GM23338 (cell line): Measurements from ENCODE around the gene HSH2D. TPM values are rescaled to one million over a fixed set of nuclear protein-coding genes. Genes with fewer than 3 reads are reported as not detected.

Experiments used
- ATAC-seq: fragments of 200-7000 bp; cut with Tn5 transposase; 3 replicates; pipeline ENCODE4 v1.9.1; 2020
- DNase-seq: peaks from one replicate; pipeline ENCODE4 v3.0.0-alpha.2; 2015; ENCODE audit warnings: low spot score
- H2AFZ ChIP-seq: fragments of 200-600 bp; sonication (generic); 2 replicates; pipeline ENCODE4 v1.8.0; 2016; ENCODE audit warnings: antibody characterized with exemption, mild to moderate bottlenecking, moderate library complexity
- H3F3A ChIP-seq: fragments of 200-600 bp; sonication (generic); replicated peaks from 2 replicates; pipeline ENCODE4 v1.8.0; 2017; ENCODE audit warnings: antibody characterized with exemption, mixed run types, low read depth
- H3K27ac ChIP-seq: fragments of 200-600 bp; sonication (generic); 2 replicates; pipeline ENCODE4 v1.6.1; 2016; ENCODE audit warnings: low read depth
- H3K27me3 ChIP-seq: fragments of 200-600 bp; sonication (generic); 2 replicates; pipeline ENCODE4 v1.8.0; 2016; ENCODE audit warnings: mild to moderate bottlenecking, mixed run types, moderate library complexity; ENCODE audit not compliant: insufficient read depth
- H3K36me3 ChIP-seq: fragments of 200-600 bp; sonication (generic); 2 replicates; pipeline ENCODE4 v1.8.0; 2016; ENCODE audit warnings: mild to moderate bottlenecking; ENCODE audit not compliant: insufficient read depth
- H3K4me1 ChIP-seq: fragments of 200-600 bp; sonication (generic); 2 replicates; pipeline ENCODE4 v1.8.0; 2016; ENCODE audit warnings: mild to moderate bottlenecking, moderate library complexity; ENCODE audit not compliant: insufficient read depth
- H3K4me2 ChIP-seq: fragments of 200-600 bp; sonication (generic); 2 replicates; pipeline ENCODE4 v1.7.1; 2017; ENCODE audit warnings: mixed run types
- H3K4me3 ChIP-seq: fragments of 200-600 bp; sonication (generic); 2 replicates; pipeline ENCODE4 v1.6.1; 2016; ENCODE audit warnings: mixed run types
- H3K79me2 ChIP-seq: fragments of 200-600 bp; sonication (generic); replicated peaks from 2 replicates; pipeline ENCODE4 v1.8.0; 2017; ENCODE audit warnings: mild to moderate bottlenecking; ENCODE audit not compliant: insufficient read depth
- H3K9me2 ChIP-seq: fragments of 200-600 bp; sonication (generic); 2 replicates; pipeline ENCODE4 v1.8.0; 2017; ENCODE audit not compliant: insufficient read depth
- H4K20me1 ChIP-seq: fragments of 200-600 bp; sonication (generic); replicated peaks from 2 replicates; pipeline ENCODE4 v1.8.0; 2017; ENCODE audit warnings: mild to moderate bottlenecking; ENCODE audit not compliant: insufficient read depth
- H3K27ac Mint-ChIP-seq: 2 replicates; pipeline ENCODE4 v1.8.0; 2020; ENCODE audit warnings: inconsistent platforms, mild to moderate bottlenecking, moderate library complexity, mixed read lengths
- H3K27me3 Mint-ChIP-seq: 3 replicates; pipeline ENCODE4 v1.8.0; 2022; ENCODE audit warnings: low read depth, mild to moderate bottlenecking, moderate library complexity, mixed read lengths, inconsistent platforms; ENCODE audit not compliant: insufficient read depth, poor library complexity
- H3K36me3 Mint-ChIP-seq: 3 replicates; pipeline ENCODE4 v1.8.0; 2021; ENCODE audit warnings: low read depth, mild to moderate bottlenecking, inconsistent platforms, moderate library complexity, mixed read lengths
- H3K4me1 Mint-ChIP-seq: 3 replicates; pipeline ENCODE4 v1.8.0; 2020; ENCODE audit warnings: mild to moderate bottlenecking, inconsistent platforms, mixed read lengths
- H3K4me3 Mint-ChIP-seq: 3 replicates; pipeline ENCODE4 v1.8.0; 2021; ENCODE audit warnings: moderate library complexity, mild to moderate bottlenecking, inconsistent platforms, mixed read lengths
- H3K9me3 Mint-ChIP-seq: 3 replicates; pipeline ENCODE4 v1.8.0; 2020; ENCODE audit warnings: moderate library complexity, mild to moderate bottlenecking, inconsistent platforms, mixed read lengths
- CREB1 ChIP-seq: fragments of 250-450 bp; sonication (Bioruptor Pico); IDR thresholded peaks from 2 replicates; pipeline ENCODE4 v1.5.0; 2020; ENCODE audit warnings: low read depth, mild to moderate bottlenecking, moderate library complexity
- JUNB ChIP-seq: IDR thresholded peaks from one replicate; pipeline ENCODE4 v1.6.1; 2016; ENCODE audit warnings: antibody characterized with exemption; ENCODE audit not compliant: unreplicated experiment
- POLR2AphosphoS5 ChIP-seq: IDR thresholded peaks from 2 replicates; pipeline ENCODE4 v1.6.1; 2016; ENCODE audit warnings: antibody characterized with exemption, low read depth
- STAT1 ChIP-seq: IDR thresholded peaks from one replicate; pipeline ENCODE4 v1.6.1; 2016; ENCODE audit warnings: antibody characterized with exemption; ENCODE audit not compliant: unreplicated experiment
- polyA plus RNA-seq: library from polyadenylated mRNA; unstranded; fragments of >200 nt; fragmentation: Nextera tagmentation; extraction: Ambion mirVana; gene quantifications from 2 replicates; pipeline ENCODE4 v1.2.1, GENCODE V29; 2016
- total RNA-seq: library from RNA; depleted of rRNA; stranded (reverse); fragments of >200 nt; shearing (Covaris generic); gene quantifications from 2 replicates; pipeline ENCODE4 v1.2.3, GENCODE V29; 2014
- TF ChIP-seq, protein P1 (sequence below): fragments of 250-450 bp; sonication (Bioruptor Pico); IDR thresholded peaks from 2 replicates; pipeline ENCODE4 v1.5.0; 2020; ENCODE audit warnings: mild to moderate bottlenecking, moderate library complexity
- TF ChIP-seq, protein P2 (sequence below): IDR thresholded peaks from 2 replicates; pipeline ENCODE4 v1.6.1; 2016; ENCODE audit warnings: antibody characterized with exemption

Gene HSH2D
- total and polyA plus RNA-seq, 2 experiments from 2014 or later = 0.81 to 1.4 TPM

DNA sequence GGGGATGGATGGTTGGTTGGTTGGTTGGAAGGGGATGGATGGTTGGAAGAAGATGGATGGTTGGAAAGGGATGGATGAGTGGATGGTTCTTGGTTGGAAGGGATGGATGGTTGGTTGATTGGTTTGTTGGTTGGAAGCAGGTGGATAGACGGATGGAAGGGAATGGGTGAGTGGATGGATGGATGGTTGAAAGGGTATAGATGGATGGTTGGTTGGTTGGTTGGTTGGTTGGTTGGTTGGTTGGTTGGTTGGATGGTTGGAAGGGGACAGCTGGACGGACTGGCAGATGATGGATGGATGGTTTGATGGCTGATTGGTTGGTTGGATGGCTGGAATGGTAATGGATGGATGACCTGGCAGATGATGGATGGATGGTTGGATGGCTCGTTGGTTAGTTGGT, 11.8 kb upstream of the HSH2D start:
- Histone ChIP-seq H3K27ac (no peak overlapping the region), H3K9me2 (no peaks in the 10 kb centered on the region), H3F3A (no peaks in the 10 kb centered on the region), H3K27me3 (no peaks in the 10 kb centered on the region), H3K79me2 (no peaks in the 10 kb centered on the region), H3K4me3 (no peak overlapping the region), H4K20me1 (peaks cover 3% of the 10 kb centered on the region; the same call in 1 of the 2 replicates), H2AFZ (no peak overlapping the region), H3K4me1 (no peaks in the 10 kb centered on the region), H3K36me3 (peaks cover 9% of the 10 kb centered on the region), H3K4me2 (no peak overlapping the region)
- ATAC-seq = no peak
- TF ChIP-seq JUNB = no peak
- no peak for TF ChIP-seq CREB1
- no peak for TF ChIP-seq STAT1
- TF ChIP-seq, protein P1, sequence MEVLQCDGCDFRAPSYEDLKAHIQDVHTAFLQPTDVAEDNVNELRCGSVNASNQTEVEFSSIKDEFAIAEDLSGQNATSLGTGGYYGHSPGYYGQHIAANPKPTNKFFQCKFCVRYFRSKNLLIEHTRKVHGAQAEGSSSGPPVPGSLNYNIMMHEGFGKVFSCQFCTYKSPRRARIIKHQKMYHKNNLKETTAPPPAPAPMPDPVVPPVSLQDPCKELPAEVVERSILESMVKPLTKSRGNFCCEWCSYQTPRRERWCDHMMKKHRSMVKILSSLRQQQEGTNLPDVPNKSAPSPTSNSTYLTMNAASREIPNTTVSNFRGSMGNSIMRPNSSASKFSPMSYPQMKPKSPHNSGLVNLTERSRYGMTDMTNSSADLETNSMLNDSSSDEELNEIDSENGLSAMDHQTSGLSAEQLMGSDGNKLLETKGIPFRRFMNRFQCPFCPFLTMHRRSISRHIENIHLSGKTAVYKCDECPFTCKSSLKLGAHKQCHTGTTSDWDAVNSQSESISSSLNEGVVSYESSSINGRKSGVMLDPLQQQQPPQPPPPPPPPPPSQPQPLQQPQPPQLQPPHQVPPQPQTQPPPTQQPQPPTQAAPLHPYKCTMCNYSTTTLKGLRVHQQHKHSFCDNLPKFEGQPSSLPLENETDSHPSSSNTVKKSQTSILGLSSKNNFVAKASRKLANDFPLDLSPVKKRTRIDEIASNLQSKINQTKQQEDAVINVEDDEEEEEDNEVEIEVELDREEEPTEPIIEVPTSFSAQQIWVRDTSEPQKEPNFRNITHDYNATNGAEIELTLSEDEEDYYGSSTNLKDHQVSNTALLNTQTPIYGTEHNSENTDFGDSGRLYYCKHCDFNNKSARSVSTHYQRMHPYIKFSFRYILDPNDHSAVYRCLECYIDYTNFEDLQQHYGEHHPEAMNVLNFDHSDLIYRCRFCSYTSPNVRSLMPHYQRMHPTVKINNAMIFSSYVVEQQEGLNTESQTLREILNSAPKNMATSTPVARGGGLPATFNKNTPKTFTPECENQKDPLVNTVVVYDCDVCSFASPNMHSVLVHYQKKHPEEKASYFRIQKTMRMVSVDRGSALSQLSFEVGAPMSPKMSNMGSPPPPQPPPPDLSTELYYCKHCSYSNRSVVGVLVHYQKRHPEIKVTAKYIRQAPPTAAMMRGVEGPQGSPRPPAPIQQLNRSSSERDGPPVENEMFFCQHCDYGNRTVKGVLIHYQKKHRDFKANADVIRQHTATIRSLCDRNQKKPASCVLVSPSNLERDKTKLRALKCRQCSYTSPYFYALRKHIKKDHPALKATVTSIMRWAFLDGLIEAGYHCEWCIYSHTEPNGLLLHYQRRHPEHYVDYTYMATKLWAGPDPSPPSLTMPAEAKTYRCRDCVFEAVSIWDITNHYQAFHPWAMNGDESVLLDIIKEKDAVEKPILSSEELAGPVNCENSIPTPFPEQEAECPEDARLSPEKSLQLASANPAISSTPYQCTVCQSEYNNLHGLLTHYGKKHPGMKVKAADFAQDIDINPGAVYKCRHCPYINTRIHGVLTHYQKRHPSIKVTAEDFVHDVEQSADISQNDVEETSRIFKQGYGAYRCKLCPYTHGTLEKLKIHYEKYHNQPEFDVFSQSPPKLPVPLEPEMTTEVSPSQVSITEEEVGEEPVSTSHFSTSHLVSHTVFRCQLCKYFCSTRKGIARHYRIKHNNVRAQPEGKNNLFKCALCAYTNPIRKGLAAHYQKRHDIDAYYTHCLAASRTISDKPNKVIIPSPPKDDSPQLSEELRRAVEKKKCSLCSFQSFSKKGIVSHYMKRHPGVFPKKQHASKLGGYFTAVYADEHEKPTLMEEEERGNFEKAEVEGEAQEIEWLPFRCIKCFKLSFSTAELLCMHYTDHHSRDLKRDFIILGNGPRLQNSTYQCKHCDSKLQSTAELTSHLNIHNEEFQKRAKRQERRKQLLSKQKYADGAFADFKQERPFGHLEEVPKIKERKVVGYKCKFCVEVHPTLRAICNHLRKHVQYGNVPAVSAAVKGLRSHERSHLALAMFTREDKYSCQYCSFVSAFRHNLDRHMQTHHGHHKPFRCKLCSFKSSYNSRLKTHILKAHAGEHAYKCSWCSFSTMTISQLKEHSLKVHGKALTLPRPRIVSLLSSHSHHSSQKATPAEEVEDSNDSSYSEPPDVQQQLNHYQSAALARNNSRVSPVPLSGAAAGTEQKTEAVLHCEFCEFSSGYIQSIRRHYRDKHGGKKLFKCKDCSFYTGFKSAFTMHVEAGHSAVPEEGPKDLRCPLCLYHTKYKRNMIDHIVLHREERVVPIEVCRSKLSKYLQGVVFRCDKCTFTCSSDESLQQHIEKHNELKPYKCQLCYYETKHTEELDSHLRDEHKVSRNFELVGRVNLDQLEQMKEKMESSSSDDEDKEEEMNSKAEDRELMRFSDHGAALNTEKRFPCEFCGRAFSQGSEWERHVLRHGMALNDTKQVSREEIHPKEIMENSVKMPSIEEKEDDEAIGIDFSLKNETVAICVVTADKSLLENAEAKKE = no peak
- no peak for TF ChIP-seq POLR2AphosphoS5
- TF ChIP-seq, protein P2, sequence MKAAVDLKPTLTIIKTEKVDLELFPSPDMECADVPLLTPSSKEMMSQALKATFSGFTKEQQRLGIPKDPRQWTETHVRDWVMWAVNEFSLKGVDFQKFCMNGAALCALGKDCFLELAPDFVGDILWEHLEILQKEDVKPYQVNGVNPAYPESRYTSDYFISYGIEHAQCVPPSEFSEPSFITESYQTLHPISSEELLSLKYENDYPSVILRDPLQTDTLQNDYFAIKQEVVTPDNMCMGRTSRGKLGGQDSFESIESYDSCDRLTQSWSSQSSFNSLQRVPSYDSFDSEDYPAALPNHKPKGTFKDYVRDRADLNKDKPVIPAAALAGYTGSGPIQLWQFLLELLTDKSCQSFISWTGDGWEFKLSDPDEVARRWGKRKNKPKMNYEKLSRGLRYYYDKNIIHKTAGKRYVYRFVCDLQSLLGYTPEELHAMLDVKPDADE = no peak
- Mint-ChIP-seq H3K27ac (no peak overlapping the region), H3K27me3 (peaks cover 5% of the 10 kb centered on the region), H3K4me1 (0 out of 3 replicates have a peak, but pooled peaks cover under 1% of the 10 kb centered on the region), H3K9me3 (peaks cover 2% of the 10 kb centered on the region; the same call in 2 of the 3 replicates), H3K36me3 (peaks cover 73% of the 10 kb centered on the region), H3K4me3 (no peak overlapping the region)
- DNase-seq = no peak
